GM21447 (cell line): ENCODE results near the gene ZNF182.
"Not testable (repeated sequence)": the region's sequence is repeated elsewhere in the genome, so short reads cannot be mapped to it uniquely, and the experiment has no call there.

Experiments used
- ATAC-seq: cut with Tn5 transposase; IDR thresholded peaks from one replicate; pipeline ENCODE4 v1.9.1; 2021; ENCODE audit not compliant: unreplicated experiment

ZNF182 gene

DNA sequence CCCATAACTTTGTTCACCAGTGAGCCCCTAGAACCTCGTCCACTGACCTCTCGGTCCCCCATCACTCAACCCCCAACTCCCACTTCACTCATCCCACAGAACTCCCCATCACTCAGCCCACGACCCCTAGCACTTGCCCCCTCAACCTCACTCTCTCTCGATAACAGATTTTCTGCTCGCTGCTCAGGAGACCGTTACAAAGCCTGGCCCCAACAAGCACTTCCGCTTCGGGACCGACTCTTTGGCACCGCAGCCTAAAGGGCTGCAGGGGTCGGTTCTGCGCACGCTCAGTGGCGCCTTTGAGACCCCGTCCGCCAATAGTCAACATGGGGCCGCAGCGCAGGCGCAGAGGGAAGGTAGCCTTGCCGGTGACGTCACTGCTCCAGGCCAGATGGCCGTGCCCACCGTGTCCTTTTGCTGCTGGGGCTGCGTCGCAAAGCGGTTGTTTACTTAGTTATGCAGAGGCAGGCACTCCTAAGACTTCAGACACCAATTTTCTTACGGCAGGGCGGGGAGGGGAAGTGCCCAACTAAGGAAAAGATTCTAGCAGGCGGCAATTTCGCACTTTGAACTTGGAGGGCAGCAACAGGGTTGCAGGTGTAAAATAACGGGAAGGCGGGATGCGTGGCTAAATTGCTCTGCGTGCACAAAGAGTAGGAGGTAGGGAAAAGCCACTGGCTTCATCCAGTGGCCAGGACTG, at the start of gene ZNF182:
TSS of gene ZNF182 (minus strand) at position 232 of the 700 bp plus-strand sequence. CDS start 1,380 bp downstream, outside the sequence.
- peak; percentile 92 for ATAC-seq

DNA sequence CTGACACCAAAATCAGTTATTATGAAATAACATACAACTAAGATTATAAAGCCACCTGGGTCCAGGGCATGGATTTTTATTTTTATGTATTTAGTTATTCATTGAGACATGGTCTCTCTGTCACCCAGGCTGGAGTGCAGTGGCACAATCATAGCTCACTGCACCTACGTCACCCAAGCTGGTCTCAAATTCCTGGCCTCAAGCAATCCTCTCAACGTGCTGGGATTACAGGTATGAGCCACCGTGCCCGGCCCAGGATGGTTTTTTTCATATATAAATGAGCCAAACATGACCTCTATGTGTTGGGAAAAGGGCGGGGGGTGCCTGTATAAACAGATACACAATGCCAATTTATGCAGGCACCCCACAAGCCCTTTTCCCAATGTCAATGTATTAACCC, 43.1 kb upstream of the ZNF182 start:
- no peak for ATAC-seq

DNA sequence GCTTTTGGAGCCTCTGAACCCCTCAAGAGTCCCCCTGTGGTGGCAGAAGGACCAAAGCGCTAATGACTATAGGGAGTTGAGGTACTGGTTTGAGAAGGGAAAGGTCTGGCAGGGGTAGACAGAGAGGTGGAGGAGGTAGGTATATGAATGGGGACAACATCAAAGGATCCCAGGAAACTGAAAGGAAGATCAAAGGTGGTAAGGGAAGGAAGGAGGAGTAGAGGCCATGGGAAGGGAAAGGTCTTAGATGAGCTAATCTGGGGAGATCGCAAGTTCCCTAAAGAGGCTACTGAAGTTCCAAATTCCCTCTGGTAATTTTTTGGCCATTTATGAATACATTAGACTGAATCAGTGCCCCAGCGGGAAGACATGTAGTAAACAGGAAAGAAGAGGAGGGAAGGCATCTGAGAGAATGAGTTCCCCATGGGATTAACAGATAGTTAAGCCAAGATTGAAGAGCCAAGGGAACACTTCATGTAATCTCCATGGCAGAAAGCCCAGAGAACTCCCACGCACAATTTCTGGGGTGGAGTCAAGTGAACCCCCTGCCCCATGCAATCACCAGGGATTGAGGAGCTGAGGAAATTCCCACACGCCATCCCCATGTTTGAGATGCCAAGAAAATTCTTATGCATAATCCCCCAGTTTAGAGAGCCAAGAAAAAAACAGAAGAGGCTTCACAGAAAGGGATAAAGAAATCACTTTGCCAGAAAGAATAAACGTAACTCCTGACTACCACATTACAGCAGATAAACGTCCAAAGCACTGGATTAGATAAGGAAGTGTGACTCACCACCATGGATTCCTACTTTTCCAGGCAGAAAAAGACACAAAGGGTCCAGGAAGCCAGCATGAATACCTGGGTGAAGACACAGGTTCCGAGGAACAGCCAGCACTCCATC, 41.9 kb upstream of the ZNF182 start:
- no peak for ATAC-seq

DNA sequence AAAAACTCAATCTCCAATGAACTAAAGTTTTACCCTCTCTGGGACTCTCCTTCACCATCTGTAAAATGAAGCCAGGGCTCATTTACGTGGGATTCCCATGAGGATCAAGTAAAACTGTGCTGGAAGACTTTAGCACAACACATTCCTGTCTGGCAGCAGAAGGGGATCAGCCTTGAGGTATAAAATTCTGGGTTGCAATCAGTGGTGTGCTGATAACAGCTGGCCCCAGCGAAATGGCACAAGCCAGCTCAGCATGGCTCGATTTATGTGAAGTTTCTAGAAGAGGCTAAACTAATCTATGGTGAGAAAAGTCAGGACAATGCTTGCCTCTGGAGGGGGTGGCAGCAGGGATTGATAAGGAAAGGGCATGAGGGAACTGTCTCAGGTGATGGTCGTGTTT, 39.3 kb upstream of the ZNF182 start:
- no peak for ATAC-seq

DNA sequence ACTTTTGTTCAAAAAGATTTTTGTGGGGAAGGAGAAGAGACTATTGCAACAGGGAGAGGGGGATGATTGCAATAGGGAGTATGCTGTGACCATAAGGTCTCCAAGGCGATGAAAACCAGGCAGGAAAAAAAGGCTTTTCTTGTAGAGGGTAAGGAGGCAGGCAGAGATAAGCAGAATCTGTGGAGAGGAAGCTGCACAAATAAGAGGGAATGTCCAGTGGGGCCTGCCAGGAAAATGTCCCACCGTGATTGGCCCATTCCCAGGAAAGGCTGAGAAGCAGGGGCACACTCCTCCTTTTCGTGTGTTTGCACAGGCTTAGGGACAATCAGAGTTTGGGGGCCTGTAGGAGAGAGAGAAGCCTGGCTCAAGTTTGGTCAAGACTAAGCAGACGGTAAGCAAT, 32.1 kb upstream of the ZNF182 start:
- ATAC-seq = no peak

DNA sequence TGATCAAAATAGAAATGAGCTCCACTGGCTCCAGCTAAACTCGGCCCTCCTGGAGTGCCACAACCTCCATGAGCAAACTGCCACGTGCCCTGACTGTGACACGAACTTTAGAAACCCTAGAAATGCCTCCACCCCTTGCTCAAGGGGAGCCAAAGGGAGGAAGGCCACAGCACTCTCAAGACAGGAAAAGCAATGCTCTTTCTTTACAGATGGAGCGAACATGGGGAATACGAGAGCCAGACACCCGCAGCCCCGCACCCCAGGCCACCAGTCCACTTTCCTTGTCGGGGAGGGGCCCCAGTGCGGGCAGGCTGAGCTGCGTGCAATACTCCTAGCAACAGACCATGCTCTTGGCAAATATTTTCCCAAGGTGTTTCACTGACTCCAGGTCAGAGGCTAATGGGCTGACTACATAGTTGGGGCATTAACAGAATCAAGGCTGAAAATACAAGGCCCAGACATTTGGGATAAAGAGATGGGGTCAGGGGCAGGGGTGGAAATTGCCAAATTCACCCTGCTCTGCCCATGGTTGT, 26.9 kb upstream of the ZNF182 start:
- not testable (repeated sequence) for ATAC-seq

DNA sequence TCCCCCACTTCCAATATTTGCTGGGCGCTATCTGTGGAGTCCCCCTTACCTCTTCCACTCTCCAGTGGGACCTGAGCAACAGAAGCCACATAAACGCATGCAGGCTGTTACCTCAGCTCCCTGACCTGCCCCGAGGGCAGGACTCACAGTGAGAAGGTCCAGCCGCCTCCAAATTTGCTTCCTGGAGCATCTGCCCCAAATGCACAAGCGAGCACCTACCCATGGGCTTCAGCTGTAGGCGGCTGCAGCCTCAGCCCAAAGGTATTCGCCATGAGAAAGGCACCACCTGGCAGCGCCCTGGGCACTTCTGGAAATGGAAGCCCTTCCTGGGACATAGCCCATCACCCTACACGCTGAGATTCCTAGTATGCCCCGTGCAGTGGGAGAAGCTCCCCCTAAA, 26.4 kb upstream of the ZNF182 start:
- no peak for ATAC-seq

DNA sequence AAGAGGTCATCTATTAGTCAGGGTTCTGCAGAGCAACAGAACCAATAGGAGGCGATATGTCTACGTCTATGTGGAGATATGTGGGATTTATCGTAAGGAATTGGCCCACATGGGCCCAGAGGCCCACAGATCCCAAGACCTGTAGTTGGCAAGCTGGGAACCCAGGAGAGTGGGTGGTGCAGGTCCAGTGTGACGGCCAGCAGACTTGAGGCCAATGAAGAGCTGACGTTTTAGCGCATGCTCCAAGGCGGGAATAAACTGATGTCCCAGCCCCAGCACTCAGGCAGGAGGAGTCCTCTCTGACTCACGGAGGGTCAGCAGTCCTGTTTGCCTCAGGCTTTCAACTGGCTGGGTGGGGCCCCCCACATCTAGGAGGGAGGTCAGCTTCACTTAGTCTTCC, 24.3 kb upstream of the ZNF182 start:
- no peak for ATAC-seq

DNA sequence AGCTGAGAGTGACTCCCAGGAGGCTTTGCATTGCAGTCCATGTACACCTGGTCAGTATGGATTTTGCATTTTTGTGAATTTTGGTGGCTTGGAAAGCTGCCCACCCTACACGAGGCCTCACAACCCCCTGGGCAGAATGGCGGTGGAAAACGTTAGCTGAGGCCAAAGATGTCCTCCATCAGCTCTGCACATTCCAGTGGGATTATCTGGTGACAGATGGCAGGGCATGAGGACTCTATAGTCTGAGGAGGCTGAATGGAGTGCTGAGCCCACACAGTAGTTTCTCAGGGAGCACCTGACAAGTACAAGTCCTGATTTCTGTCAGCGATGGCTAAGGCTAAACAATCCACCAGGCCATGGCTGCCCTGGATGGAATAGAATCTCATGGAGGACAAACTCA, 23.8 kb upstream of the ZNF182 start:
- not testable (repeated sequence) for ATAC-seq

DNA sequence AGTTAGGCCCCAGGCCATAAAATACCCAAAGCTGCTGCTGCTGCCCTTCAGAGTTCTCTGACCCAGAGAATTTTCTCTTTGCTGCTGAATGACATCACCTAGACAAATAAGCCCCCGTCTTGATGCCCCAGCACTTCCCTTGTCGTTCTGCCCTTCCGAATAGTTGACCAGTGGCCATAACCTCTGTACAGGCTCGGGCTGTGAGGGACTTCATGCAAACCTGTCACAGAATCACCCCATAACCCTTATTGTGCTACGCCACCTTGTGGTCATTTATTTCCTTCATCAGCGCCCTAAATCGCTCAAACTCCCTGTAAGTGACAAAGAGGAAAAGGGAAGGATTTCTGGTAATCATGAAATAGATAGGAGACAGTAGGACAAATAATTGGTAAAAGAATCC, 21.8 kb upstream of the ZNF182 start:
- ATAC-seq = no peak

DNA sequence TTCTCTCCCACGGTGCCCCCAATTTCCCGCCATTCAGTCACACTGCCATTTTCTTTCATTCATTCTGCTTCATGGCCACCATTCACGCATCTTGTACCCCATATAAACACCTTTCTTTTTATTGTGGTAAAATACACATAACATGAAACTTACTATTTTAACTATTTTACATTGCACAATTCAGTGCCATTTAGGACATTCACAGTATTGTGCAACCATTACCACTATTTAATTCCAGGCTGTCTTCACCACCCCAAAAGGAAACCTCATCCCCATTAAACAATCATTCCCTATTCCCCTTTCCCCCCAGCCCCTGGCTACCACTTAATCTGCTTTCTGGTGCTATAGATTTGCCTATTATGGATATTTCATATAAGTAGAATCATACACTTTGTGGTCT, 18.9 kb upstream of the ZNF182 start:
- no peak for ATAC-seq

DNA sequence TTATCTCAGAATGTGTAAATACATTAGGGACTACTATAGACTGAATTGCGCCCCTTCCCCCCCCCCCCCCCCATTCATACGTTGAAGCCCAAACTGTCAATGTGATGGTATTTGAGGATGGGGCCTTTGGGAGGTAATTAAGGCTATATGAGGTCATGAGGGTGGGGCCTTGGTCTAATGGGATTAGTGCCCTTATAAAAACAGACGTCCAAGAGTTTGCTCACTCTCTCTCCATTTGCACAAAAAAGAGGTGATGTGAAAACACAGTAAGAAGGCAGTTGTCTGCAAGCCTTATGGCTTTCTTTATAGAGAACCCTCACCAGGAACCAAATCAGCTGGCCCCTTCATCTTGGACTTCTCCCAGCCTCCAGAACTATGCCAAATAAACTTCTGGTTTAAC, 18.3 kb upstream of the ZNF182 start:
- ATAC-seq = no peak

DNA sequence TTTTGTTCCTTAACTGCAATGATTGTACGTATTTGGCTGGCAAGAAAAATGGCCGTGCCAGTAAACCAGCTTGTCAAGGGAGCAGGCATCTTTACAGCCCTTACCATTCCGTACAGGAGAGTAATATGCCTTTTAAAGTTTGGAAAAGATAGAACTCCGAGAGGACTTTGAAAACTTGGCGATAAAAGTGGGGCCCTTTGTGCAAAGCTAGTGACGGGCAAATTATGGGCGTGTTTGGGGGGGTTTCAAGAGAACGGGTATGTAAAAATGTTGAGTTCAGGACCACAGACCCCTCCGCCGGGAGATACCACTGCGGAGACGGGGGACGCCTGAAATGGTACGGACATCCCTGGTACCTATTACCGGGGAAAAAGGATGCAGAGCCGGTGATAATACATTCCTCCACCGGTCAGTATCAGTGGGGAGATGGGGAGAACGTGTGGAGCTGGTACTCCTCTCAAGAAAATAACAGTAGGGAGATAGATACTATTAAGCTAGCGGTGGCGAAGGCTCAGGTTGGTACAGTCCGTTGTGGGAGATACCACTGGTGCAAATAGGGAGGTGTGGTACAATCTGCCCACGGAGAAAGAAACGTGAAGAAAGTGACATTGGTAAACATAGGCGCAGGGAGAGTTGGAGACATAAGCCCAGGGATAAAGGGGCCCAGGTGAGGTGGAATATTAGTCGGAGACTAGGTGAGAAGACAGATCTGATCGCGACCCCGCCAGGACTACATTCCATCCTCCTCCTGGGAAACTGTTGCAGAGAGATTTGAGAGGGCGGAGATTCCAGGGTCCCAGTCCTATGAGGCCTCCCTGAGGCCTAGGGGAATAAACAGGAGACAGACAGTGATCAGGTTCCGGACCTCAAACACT, 17.5 kb upstream of the ZNF182 start:
- ATAC-seq = peak; percentile 51

DNA sequence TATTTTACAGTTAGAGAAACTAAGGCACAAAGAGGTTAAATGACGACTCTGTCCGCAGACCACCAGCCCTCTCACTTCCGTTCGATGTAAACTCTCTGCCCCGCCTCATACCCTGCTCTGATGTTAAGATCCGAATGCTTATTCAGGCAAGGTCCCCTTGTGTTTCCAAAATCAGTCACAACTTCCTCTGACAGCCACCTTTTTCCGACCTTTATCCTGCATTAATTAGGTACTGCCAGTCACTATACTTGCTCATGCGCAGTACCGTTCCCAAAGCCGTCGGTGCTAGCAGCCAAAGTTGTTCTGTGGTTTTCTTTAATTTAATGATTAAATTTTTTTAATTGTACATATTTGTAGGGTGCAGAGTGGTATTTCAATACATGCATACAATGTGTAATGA, 16.7 kb upstream of the ZNF182 start:
- ATAC-seq = not testable (repeated sequence)

DNA sequence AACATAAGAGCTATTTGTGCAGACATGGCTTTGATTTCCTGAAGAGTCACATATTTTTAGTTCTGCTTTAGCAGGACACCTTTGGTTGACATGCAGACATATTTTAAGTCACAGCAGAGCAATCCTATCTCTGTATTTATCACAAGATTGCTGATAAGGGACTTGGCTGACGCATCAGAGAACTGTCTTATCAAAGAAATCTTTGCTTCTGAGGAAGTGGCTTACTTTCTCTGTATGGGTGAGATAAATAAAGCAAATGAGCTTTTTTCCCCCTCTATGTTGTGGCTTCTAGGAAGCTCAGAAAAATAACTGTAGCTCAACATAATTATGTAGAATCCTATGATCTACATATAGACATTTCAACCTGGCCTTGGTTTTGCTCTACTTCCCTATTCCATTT, 16.1 kb upstream of the ZNF182 start:
- ATAC-seq = not testable (repeated sequence)

DNA sequence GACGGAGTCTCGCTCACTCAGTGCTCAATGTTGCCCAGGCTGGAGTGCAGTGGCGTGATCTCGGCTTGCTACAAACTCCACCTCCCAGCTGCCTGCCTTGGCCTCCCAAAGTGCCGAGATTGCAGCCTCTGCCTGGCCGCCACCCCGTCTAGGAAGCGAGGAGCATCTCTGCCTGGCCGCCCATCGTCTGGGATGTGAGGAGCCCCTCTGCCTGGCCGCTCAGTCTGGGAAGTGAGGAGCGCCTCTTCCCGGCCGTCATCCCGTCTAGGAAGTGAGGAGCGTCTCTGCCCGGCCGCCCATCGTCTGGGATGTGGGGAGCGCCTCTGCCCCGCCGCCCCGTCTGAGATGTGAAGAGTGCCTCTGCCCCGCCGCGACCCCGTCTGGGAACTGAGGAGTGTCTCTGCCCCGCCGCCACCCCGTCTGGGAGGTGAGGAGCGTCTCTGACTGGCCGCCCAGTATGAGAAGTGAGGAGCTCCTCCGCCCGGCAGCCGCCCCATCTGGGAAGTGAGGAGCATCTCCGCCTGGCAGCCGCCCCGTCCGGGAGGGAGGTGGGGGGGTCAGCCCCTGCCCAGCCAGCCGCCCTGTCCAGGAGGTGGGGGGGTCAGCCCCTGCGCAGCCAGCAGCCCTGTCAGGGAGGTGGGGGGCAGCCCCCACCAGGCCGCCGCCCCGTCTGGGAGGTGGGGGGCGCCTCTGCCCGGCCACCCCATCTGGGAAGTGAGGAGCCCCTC, 13.0 kb upstream of the ZNF182 start:
- not testable (repeated sequence) for ATAC-seq

DNA sequence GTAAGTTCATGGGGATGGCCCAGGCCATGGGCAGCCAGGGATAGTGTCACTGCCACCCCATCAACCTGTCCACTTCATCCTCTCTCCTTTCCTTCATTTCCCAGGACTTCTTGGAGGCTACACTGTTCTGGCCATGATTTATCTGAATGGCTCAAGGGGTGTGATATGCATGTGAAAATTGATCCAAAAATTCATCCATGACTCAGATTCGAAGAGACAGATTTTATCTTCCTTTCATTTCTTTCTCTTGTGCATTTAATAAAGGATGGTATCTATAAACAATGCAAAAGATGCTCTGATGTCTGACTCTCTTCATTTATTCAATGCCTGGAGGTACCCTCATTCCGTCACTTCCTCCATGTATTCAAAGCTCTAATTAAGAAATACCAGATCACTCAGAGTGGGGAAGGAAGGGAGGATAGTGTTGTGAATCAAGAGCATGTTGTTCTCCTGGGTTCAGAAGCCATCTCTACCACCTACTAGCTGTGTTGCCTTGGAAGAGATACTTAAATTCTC, 5.7 kb upstream of the ZNF182 start:
- not testable (repeated sequence) for ATAC-seq

DNA sequence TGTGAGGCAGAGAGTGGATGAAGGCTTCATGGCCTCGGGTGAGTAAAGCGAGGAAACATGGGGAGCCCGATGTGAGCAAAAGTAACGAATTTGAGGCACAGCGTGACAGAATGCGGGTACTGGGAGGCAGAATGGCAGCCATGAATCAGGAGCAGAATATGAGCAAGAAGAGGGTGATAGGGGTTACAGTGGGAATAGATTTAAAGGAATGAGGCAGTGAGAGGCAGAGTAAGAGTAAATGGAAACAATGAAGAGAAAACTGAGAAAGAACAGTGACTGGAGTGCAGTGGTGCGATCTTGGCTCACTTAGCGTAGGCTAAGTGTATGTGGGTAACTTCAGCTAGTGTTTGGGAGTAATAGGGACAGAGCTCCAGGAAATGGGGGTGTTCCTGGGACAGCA, 2.9 kb upstream of the ZNF182 start, which contains the start of gene SPACA5:
TSS of gene SPACA5 (plus strand) at position 301 of the 400 bp plus-strand sequence. CDS start 815 bp downstream, outside the sequence.
- not testable (repeated sequence) for ATAC-seq

DNA sequence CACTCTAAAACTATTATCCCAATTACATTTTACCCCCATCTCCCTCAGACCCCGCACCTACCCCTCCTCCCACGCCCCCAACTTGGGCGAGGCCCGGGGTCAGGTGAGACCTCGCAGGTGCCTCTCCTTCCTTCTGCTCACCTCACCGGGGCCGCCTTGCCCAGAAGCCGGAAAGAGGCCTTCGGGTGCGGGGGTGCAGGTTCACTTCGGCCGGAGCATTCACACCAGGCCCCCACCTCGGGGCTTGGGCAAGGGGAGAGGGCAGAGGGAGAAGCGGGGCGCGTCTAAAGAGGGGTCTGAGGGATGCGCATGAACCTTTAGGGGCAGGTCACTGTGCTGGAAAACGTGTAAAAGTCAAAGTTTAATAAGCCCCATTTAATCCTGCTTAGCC, 427 bp downstream of the ZNF182 start:
- peak; percentile 22 for ATAC-seq

DNA sequence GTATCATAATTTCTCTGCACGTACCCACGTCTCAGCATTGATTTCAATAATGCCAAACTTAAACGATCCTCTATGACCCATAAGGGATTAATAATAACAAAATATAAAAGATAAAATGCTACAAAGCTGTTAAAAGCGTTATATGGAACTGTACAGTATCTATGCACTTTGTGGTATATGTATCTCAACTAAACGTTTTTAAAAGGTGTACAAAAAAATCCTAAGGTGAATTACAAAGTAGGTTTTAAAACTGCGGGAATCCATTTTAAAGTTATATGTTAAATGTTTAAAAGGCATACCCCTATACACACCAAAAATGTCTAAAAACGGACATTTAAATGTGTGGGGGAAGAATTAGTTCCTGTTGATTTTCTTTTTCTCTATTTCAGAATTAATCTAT, 860 bp downstream of the ZNF182 start:
- no peak for ATAC-seq
